Measurements from ENCODE around the gene PRXL2B. TPM values are rescaled to one million over a fixed set of nuclear protein-coding genes. Genes with fewer than 3 reads are reported as not detected.
"Not testable (repeated sequence)": the region's sequence is repeated elsewhere in the genome, so short reads cannot be mapped to it uniquely, and the experiment has no call there.

Gene PRXL2B
- total RNA-seq, 1 experiment from 2014 or later = 31.0 TPM

- Mint-ChIP-seq H3K9me3 (ENCODE audit: low read depth, unreplicated experiment) (peaks cover 2% of the 10 kb centered on the region), H3K27ac (ENCODE audit: unreplicated experiment) (no peak overlapping the region), H3K4me1 (ENCODE audit: low read depth, unreplicated experiment) (no peaks in the 10 kb centered on the region), H3K27me3 (ENCODE audit: unreplicated experiment) (peaks cover 75% of the 10 kb centered on the region), H3K36me3 (ENCODE audit: insufficient read depth, unreplicated experiment) (no peaks in the 10 kb centered on the region), H3K4me3 (ENCODE audit: low read depth, unreplicated experiment) (no peak overlapping the region)
- no peak for DNase-seq
- no TSS peak for BruUV-seq (replicated peaks)
- intact Hi-C loops (cut with micrococcal nuclease; ENCODE audit: unreplicated experiment) = no loop called here
- TF ChIP-seq CTCF (IDR thresholded peaks at IDR 0.05; ENCODE audit: unreplicated experiment) = no peak
- CTCF ChIA-PET = no interaction called here
These were observed 38.7 kb downstream of the PRXL2B start for GRCh38 chr1:2625311-2625710.

- H3K27ac Mint-ChIP-seq (ENCODE audit: unreplicated experiment); H3K9me3 Mint-ChIP-seq (ENCODE audit: low read depth, unreplicated experiment); H3K4me1 Mint-ChIP-seq (ENCODE audit: low read depth, unreplicated experiment); DNase-seq; BruUV-seq (replicated peaks); H3K4me3 Mint-ChIP-seq (ENCODE audit: low read depth, unreplicated experiment); CTCF ChIA-PET; H3K36me3 Mint-ChIP-seq (ENCODE audit: insufficient read depth, unreplicated experiment): not testable (repeated sequence)
- intact Hi-C loops (cut with micrococcal nuclease; ENCODE audit: unreplicated experiment) = loop anchor here (2.0 kb wide), 1 partner anchor 39 kb away; the partner anchor contains the start of gene PRXL2B
- peaks cover 75% of the 10 kb centered on the region for H3K27me3 Mint-ChIP-seq (ENCODE audit: unreplicated experiment)
These were observed 39.2 kb downstream of the PRXL2B start for GRCh38 chr1:2625748-2626147.

GRCh38 chr1:2627746-2628145 lies 41.2 kb downstream of the PRXL2B start:
- TF ChIP-seq CTCF (IDR thresholded peaks at IDR 0.05; ENCODE audit: unreplicated experiment) = no peak
- Mint-ChIP-seq H3K4me3 (ENCODE audit: low read depth, unreplicated experiment) (no peak overlapping the region), H3K27me3 (ENCODE audit: unreplicated experiment) (peaks cover 75% of the 10 kb centered on the region), H3K36me3 (ENCODE audit: insufficient read depth, unreplicated experiment) (no peaks in the 10 kb centered on the region), H3K4me1 (ENCODE audit: low read depth, unreplicated experiment) (no peaks in the 10 kb centered on the region), H3K27ac (ENCODE audit: unreplicated experiment) (no peak overlapping the region), H3K9me3 (ENCODE audit: low read depth, unreplicated experiment) (peaks cover 2% of the 10 kb centered on the region)
- CTCF ChIA-PET = no interaction called here
- DNase-seq = no peak
- no TSS peak for BruUV-seq (replicated peaks)
- intact Hi-C loops (cut with micrococcal nuclease; ENCODE audit: unreplicated experiment) = loop anchor here (2.0 kb wide), 1 partner anchor 41 kb away; the partner anchor contains the start of gene PRXL2B

GRCh38 chr1:2628191-2628932 lies 41.8 kb downstream of the PRXL2B start:
- CTCF ChIA-PET = no interaction called here
- no peak overlapping the region for H3K4me3 Mint-ChIP-seq (ENCODE audit: low read depth, unreplicated experiment)
- H3K4me1 Mint-ChIP-seq (ENCODE audit: low read depth, unreplicated experiment) = no peaks in the 10 kb centered on the region
- intact Hi-C loops (cut with micrococcal nuclease; ENCODE audit: unreplicated experiment) = no loop called here
- no peak overlapping the region for H3K27ac Mint-ChIP-seq (ENCODE audit: unreplicated experiment)
- no peak for DNase-seq
- no peaks in the 10 kb centered on the region for H3K36me3 Mint-ChIP-seq (ENCODE audit: insufficient read depth, unreplicated experiment)
- peaks cover 74% of the 10 kb centered on the region for H3K27me3 Mint-ChIP-seq (ENCODE audit: unreplicated experiment)
- H3K9me3 Mint-ChIP-seq (ENCODE audit: low read depth, unreplicated experiment) = peaks cover 2% of the 10 kb centered on the region
- no peak for TF ChIP-seq CTCF (IDR thresholded peaks at IDR 0.05; ENCODE audit: unreplicated experiment)
- no TSS peak for BruUV-seq (replicated peaks)

- Mint-ChIP-seq H3K27me3 (ENCODE audit: unreplicated experiment) (peaks cover 73% of the 10 kb centered on the region), H3K36me3 (ENCODE audit: insufficient read depth, unreplicated experiment) (no peaks in the 10 kb centered on the region), H3K9me3 (ENCODE audit: low read depth, unreplicated experiment) (peaks cover 2% of the 10 kb centered on the region), H3K27ac (ENCODE audit: unreplicated experiment) (no peak overlapping the region), H3K4me1 (ENCODE audit: low read depth, unreplicated experiment) (no peaks in the 10 kb centered on the region), H3K4me3 (ENCODE audit: low read depth, unreplicated experiment) (no peak overlapping the region)
- no peak for DNase-seq
- CTCF ChIA-PET = no interaction called here
- intact Hi-C loops (cut with micrococcal nuclease; ENCODE audit: unreplicated experiment) = no loop called here
- BruUV-seq (replicated peaks) = no TSS peak
- TF ChIP-seq CTCF (IDR thresholded peaks at IDR 0.05; ENCODE audit: unreplicated experiment) = no peak
These were observed 42.5 kb downstream of the PRXL2B start for GRCh38 chr1:2628933-2629626.
